ENCODE results near the gene CLRN3. TPM values are rescaled to one million over a fixed set of nuclear protein-coding genes. Genes with fewer than 3 reads are reported as not detected.

The CLRN3 gene
- total and polyA plus RNA-seq, 9 donors, result 0.24 TPM; not detected in 8

- WGBS, 3 donors, result 36 to 48% (median 47%) methylated on average over 7 of the region's 7 CpGs
- TF ChIP-seq POLR2A (IDR thresholded peaks at IDR 0.05), result no peak
- H3K27ac ChIP-seq, result no peak overlapping the region
- intact Hi-C loops (cut with DNase I), result no loop called here
- no peak overlapping the region for H3K4me3 ChIP-seq
- no peak for DNase-seq
- H3K9me3 ChIP-seq, result no peaks in the 10 kb centered on the region
- peaks cover 5% of the 10 kb centered on the region for H3K4me1 ChIP-seq (ENCODE audit: insufficient read depth)
- no peaks in the 10 kb centered on the region for H3K27me3 ChIP-seq
- H3K36me3 ChIP-seq, result no peaks in the 10 kb centered on the region
Observed at GRCh38 chr10:127871631-127872010, 21.1 kb downstream of the CLRN3 start.

GRCh38 chr10:127869329-127869728 lies 23.4 kb downstream of the CLRN3 start:
- Histone ChIP-seq H3K4me1 (ENCODE audit: insufficient read depth) (peaks cover 5% of the 10 kb centered on the region), H3K9me3 (no peaks in the 10 kb centered on the region), H3K27me3 (no peaks in the 10 kb centered on the region), H3K4me3 (no peak overlapping the region), H3K27ac (no peak overlapping the region), H3K36me3 (no peaks in the 10 kb centered on the region)
- intact Hi-C loops (cut with DNase I), result no loop called here
- DNase-seq, result no peak
- TF ChIP-seq POLR2A (IDR thresholded peaks at IDR 0.05), result no peak
- TF ChIP-seq EP300 (IDR thresholded peaks at IDR 0.05), result no peak
- TF ChIP-seq CTCF (IDR thresholded peaks at IDR 0.05), result no peak

GRCh38 chr10:127867805-127868204 lies 24.9 kb downstream of the CLRN3 start:
- Histone ChIP-seq H3K4me3 (no peak overlapping the region), H3K27ac (no peak overlapping the region), H3K27me3 (no peaks in the 10 kb centered on the region), H3K4me1 (ENCODE audit: insufficient read depth) (peaks cover 5% of the 10 kb centered on the region), H3K36me3 (no peaks in the 10 kb centered on the region), H3K9me3 (no peaks in the 10 kb centered on the region)
- 76 to 82% (median 77%) methylated on average over 1 of the region's 1 CpG for WGBS, 3 donors
- DNase-seq, result no peak
- TF ChIP-seq EP300 (IDR thresholded peaks at IDR 0.05) (no peak), CTCF (IDR thresholded peaks at IDR 0.05) (no peak), POLR2A (IDR thresholded peaks at IDR 0.05) (no peak)
- intact Hi-C loops (cut with DNase I), result no loop called here

- WGBS, 3 donors, result 63 to 71% (median 69%) methylated on average over 8 of the region's 8 CpGs
- H3K9me3 ChIP-seq, result no peaks in the 10 kb centered on the region
- H3K36me3 ChIP-seq, result no peaks in the 10 kb centered on the region
- intact Hi-C loops (cut with DNase I), result no loop called here
- no peak overlapping the region for H3K27ac ChIP-seq
- H3K27me3 ChIP-seq, result no peaks in the 10 kb centered on the region
- no peaks in the 10 kb centered on the region for H3K4me1 ChIP-seq (ENCODE audit: insufficient read depth)
- TF ChIP-seq POLR2A (IDR thresholded peaks at IDR 0.05), result no peak
- TF ChIP-seq CTCF (IDR thresholded peaks at IDR 0.05), result no peak
- no peak overlapping the region for H3K4me3 ChIP-seq
- DNase-seq, result no peak
Observed at GRCh38 chr10:127866276-127867013, 26.3 kb downstream of the CLRN3 start.

GRCh38 chr10:127863231-127863825 lies 29.4 kb downstream of the CLRN3 start:
- Histone ChIP-seq H3K27ac (no peak overlapping the region), H3K4me3 (no peak overlapping the region), H3K9me3 (no peaks in the 10 kb centered on the region), H3K27me3 (no peaks in the 10 kb centered on the region), H3K36me3 (no peaks in the 10 kb centered on the region), H3K4me1 (ENCODE audit: insufficient read depth) (no peaks in the 10 kb centered on the region)
- 93 to 95% (median 94%) methylated on average over 6 of the region's 6 CpGs for WGBS, 3 donors
- no peak for TF ChIP-seq POLR2A (IDR thresholded peaks at IDR 0.05)
- no peak for TF ChIP-seq CTCF (IDR thresholded peaks at IDR 0.05)
- TF ChIP-seq EP300 (IDR thresholded peaks at IDR 0.05), result no peak
- intact Hi-C loops (cut with DNase I), result no loop called here
- DNase-seq, result no peak

All from ovary (tissue), 9 donors.